NOMO-1 treated with dmso at 0.1 percent for 144 hours (cell line): ENCODE measurements around the gene SAMD1.

Experiments used
- DNase-seq: peaks from one replicate; lab custom pipeline; 2025; ENCODE audit not compliant: unreplicated experiment; lab: John Stamatoyannopoulos, UW

SAMD1 gene

GRCh38 chr19:14039181-14039580, 51.4 kb downstream of the SAMD1 start:
- DNase-seq, result no peak
